HG03571 (cell line): Measurements from ENCODE around the gene PAPLN.

ENCODE experiments used
- ATAC-seq: cut with Tn5 transposase; IDR thresholded peaks from one replicate; pipeline ENCODE4 v1.9.1; 2021; ENCODE audit not compliant: unreplicated experiment

PAPLN gene

GRCh38 chr14:73227812-73228781, 9.2 kb upstream of the PAPLN start:
- ATAC-seq = no peak

GRCh38 chr14:73230051-73230450, 7.3 kb upstream of the PAPLN start:
- no peak for ATAC-seq

- ATAC-seq = no peak
These were observed 5.1 kb upstream of the PAPLN start for GRCh38 chr14:73231981-73232851.

GRCh38 chr14:73232984-73233383, 4.3 kb upstream of the PAPLN start:
- no peak for ATAC-seq

- ATAC-seq = no peak
These were observed 3.7 kb upstream of the PAPLN start for GRCh38 chr14:73233564-73233963.

GRCh38 chr14:73234029-73234428, 3.3 kb upstream of the PAPLN start:
- ATAC-seq = no peak

GRCh38 chr14:73234586-73235394, 2.5 kb upstream of the PAPLN start:
- ATAC-seq = no peak

- ATAC-seq = no peak
These were observed 1.7 kb upstream of the PAPLN start for GRCh38 chr14:73235531-73236155.

- no peak for ATAC-seq
These were observed 1.1 kb upstream of the PAPLN start for GRCh38 chr14:73236157-73236556.

GRCh38 chr14:73236752-73237218, 521 bp upstream of the PAPLN start:
- ATAC-seq = no peak

- no peak for ATAC-seq
These were observed 599 bp downstream of the PAPLN start for GRCh38 chr14:73237786-73238423.

GRCh38 chr14:73238424-73238852, 1.1 kb downstream of the PAPLN start:
- ATAC-seq = no peak

GRCh38 chr14:73238941-73239340, 1.6 kb downstream of the PAPLN start:
- ATAC-seq = no peak

- ATAC-seq = no peak
These were observed 2.3 kb downstream of the PAPLN start for GRCh38 chr14:73239393-73240241.

GRCh38 chr14:73240816-73241480, 3.6 kb downstream of the PAPLN start:
- no peak for ATAC-seq

- no peak for ATAC-seq
These were observed 4.3 kb downstream of the PAPLN start for GRCh38 chr14:73241481-73242165.

GRCh38 chr14:73242357-73242901, 5.1 kb downstream of the PAPLN start:
- no peak for ATAC-seq
